Mesangial cell (primary cell): ENCODE data around the gene PPL. TPM values are rescaled to one million over a fixed set of nuclear protein-coding genes. Genes with fewer than 3 reads are reported as not detected.

Experiments
- total RNA-seq: library from RNA; depleted of rRNA; stranded (reverse); fragments of >200 nt; gene quantifications from 2 replicates; pipeline ENCODE4 v1.2.3, GENCODE V29; 2015

Gene PPL, protein sequence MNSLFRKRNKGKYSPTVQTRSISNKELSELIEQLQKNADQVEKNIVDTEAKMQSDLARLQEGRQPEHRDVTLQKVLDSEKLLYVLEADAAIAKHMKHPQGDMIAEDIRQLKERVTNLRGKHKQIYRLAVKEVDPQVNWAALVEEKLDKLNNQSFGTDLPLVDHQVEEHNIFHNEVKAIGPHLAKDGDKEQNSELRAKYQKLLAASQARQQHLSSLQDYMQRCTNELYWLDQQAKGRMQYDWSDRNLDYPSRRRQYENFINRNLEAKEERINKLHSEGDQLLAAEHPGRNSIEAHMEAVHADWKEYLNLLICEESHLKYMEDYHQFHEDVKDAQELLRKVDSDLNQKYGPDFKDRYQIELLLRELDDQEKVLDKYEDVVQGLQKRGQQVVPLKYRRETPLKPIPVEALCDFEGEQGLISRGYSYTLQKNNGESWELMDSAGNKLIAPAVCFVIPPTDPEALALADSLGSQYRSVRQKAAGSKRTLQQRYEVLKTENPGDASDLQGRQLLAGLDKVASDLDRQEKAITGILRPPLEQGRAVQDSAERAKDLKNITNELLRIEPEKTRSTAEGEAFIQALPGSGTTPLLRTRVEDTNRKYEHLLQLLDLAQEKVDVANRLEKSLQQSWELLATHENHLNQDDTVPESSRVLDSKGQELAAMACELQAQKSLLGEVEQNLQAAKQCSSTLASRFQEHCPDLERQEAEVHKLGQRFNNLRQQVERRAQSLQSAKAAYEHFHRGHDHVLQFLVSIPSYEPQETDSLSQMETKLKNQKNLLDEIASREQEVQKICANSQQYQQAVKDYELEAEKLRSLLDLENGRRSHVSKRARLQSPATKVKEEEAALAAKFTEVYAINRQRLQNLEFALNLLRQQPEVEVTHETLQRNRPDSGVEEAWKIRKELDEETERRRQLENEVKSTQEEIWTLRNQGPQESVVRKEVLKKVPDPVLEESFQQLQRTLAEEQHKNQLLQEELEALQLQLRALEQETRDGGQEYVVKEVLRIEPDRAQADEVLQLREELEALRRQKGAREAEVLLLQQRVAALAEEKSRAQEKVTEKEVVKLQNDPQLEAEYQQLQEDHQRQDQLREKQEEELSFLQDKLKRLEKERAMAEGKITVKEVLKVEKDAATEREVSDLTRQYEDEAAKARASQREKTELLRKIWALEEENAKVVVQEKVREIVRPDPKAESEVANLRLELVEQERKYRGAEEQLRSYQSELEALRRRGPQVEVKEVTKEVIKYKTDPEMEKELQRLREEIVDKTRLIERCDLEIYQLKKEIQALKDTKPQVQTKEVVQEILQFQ (N-terminal part only)
- 2.0 and 23.8 TPM in 2 replicates for total RNA-seq

DNA sequence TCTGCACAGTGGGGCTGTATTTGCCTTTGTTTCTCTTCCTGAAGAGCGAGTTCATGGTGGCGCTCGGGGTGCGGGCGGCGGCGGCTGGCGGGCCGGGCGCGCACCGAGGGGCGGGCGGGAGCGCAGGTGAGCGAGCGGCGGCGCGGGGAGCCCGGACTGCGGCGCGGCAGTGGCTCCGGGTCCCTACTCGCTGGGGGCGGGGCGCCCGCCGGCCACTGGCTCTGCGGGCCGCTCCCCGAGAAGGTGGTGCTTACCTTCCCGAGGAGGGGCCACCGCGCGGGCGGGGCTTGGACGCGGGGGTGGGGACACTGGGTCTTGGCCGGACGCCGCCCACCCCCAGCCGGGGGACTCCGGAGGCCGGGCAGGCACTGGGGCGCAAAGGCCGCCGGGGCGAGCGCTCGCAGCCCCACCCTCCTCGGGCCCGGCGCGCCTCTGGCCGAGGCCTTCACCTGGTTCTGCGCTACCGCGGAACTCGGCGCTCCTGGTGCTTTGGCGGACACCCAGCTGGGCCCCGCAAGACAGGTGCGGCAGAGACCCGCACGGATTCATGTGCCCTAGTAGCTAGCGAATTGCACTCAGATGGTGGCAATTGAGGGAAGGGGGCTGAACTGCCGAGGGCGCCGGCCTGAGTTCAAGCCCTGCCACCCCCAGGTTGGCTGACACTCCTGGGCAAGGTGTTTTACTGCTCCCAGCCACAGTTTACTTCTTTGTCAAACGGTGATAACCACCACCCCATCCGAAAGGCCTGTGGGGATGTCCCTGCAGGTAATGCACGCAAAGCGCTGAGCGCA is at the start of gene PPL:
PPL (minus strand) TSS at position 158 of the 791 bp plus-strand sequence; CDS start at position 55, 103 bp downstream.

DNA sequence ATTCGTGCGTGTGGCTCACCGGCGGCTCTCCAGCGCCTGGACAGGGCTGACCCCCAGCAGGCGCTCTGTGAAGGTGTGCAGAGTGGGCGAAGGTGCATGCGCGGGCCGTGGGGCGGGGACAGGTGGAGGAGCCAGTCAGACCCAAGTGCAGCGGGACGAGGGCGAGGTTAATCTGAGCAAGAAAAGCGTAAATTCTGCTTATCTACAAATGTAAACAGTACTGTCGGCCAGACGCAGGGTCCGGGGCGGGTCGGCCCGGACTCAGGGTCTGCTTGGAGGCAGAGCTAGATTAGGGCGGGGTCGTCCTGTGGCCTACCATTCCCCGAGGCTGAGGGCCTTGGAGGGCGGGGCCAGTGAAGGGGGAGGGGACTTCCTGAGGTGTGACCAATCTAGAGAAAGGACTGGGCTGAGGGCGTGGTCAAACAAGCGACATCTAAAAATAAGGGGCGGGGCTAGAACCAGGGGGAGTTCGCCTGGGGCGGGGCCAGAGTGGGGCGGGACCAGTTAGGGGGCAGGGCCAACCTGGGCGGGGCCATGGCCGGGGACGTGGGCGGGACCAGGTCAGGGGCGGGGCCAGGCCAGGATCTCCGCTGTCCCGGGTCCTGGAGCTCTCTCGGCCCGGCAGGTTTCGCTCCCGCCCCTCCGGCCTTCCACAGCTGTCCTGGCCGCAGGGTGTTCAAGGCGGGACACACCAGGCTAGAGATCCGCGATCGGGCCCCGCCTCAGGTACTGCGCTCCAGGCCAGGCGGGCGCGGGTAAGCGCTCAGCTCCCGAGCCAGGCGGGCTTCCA is 21.0 kb upstream of the PPL start, which contains the start of gene SEC14L5:
SEC14L5 (plus strand) TSS at position 611 of the 790 bp plus-strand sequence. CDS start 994 bp downstream, outside the sequence.

DNA sequence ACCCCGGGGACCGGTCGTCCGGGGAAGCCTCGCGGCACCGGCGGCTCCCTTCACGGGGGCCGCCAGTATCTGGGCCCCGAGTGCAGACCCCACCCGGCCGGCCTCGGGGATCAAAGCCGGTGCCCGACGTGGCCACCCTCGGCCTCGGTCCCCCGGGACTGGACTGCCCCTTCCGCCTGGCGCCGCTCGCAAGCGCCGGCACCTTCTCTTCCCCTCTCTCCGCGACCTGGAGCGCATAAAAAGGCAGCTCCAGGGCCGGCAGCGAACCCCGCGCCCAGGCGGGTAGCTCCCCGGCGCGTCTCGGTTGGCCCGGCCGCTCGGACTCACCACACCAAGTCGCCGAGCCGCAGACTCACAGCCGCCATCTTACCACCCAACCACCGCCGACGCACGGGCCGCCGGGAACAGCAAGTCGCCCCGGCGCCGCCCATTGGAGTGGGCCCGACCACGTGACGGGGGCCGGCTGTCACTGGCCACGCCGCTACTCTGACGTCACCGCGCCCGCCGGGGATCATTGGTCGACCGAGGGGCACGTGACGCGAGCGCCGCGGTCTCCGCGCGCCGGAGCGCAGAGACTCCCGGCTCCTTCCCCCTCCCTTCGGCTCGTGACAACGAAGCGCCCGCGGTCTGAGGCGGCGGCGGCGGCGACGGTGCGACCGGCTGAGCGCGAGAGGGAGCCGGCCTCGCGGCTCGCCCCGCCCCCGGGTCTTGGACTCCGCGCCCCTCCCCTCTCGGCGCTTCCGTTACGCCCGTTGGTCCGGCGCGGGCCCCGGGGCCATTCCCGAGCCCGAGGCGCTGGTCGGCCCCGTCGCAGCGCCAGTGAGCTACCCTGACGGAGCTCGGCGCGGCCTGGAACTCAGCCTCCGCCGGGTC is 89.8 kb downstream of the PPL start, which contains the start of the genes GLYR1 and UBN1:
GLYR1 (minus strand) TSS at position 388 of the 873 bp plus-strand sequence; CDS start at position 365, 23 bp downstream.
UBN1 (plus strand) TSS at position 581 of the 873 bp plus-strand sequence. CDS start 5,437 bp downstream, outside the sequence.

Other genes with a start within 250 kb of the PPL start
- gene NUDT16L1, start 243.6 kb downstream of the PPL start, total RNA-seq = 36.3 and 54.4 TPM in 2 replicates
- gene ANKS3, start 202.9 kb downstream of the PPL start, total RNA-seq = 18.6 and 27.8 TPM in 2 replicates
- 0.63 and 0.81 TPM in 2 replicates for gene DNAAF8, start 202.6 kb downstream of the PPL start, total RNA-seq
- gene ZNF500, start 170.0 kb downstream of the PPL start, total RNA-seq = 8.8 and 15.7 TPM in 2 replicates
- not detected in 2 replicates for gene SEPTIN12, start 148.8 kb downstream of the PPL start, total RNA-seq
- not detected in 2 replicates for gene SMIM22, start 141.8 kb downstream of the PPL start, total RNA-seq
- gene ROGDI, start 134.5 kb downstream of the PPL start, total RNA-seq = 25.9 and 45.0 TPM in 2 replicates
- 37.8 and 38.3 TPM in 2 replicates for gene GLYR1, start 89.9 kb downstream of the PPL start, total RNA-seq
- gene UBN1, start 89.7 kb downstream of the PPL start, total RNA-seq = 26.9 and 30.3 TPM in 2 replicates
- gene SEC14L5, start 21.2 kb upstream of the PPL start, total RNA-seq = under 0.01 and 0.13 TPM in 2 replicates
- gene NAGPA, start 96.8 kb upstream of the PPL start, total RNA-seq = 30.5 and 32.6 TPM in 2 replicates
- not detected in 2 replicates for gene C16orf89, start 128.8 kb upstream of the PPL start, total RNA-seq
- 30.8 and 37.2 TPM in 2 replicates for gene ALG1, start 134.7 kb upstream of the PPL start, total RNA-seq
- gene EEF2KMT, start 160.6 kb upstream of the PPL start, total RNA-seq = 12.8 and 26.9 TPM in 2 replicates